GM18519 (cell line): ENCODE results near the gene OSBPL8.
A peak's percentile ranks its signal among the peaks of the same experiment; 100 is the strongest.
"Not testable (repeated sequence)": the region's sequence is repeated elsewhere in the genome, so short reads cannot be mapped to it uniquely, and the experiment has no call there.

Experiments
- ATAC-seq: cut with Tn5 transposase; IDR thresholded peaks from one replicate; pipeline ENCODE4 v1.9.1; 2021; ENCODE audit warnings: mild to moderate bottlenecking, moderate library complexity; ENCODE audit not compliant: unreplicated experiment, low FRiP score

The OSBPL8 gene

GRCh38 chr12:76480796-76481195 lies 78.8 kb downstream of the OSBPL8 start:
- ATAC-seq = no peak

GRCh38 chr12:76478045-76478444 lies 81.5 kb downstream of the OSBPL8 start:
- no peak for ATAC-seq

- not testable (repeated sequence) for ATAC-seq
Observed at GRCh38 chr12:76472862-76473261, 86.7 kb downstream of the OSBPL8 start.

GRCh38 chr12:76471579-76471978 lies 88.0 kb downstream of the OSBPL8 start:
- ATAC-seq = no peak

- ATAC-seq = no peak
Observed at GRCh38 chr12:76470028-76470939, 89.3 kb downstream of the OSBPL8 start.

GRCh38 chr12:76464631-76465166 lies 94.9 kb downstream of the OSBPL8 start:
- ATAC-seq = no peak

- ATAC-seq = no peak
Observed at GRCh38 chr12:76462668-76463224, 96.8 kb downstream of the OSBPL8 start.

- no peak for ATAC-seq
Observed at GRCh38 chr12:76460807-76461206, 98.8 kb downstream of the OSBPL8 start.

- ATAC-seq = no peak
Observed at GRCh38 chr12:76457818-76458217, 101.8 kb downstream of the OSBPL8 start.

- ATAC-seq = no peak
Observed at GRCh38 chr12:76457010-76457409, 102.6 kb downstream of the OSBPL8 start.

- peak; percentile 95 for ATAC-seq
Observed at GRCh38 chr12:76455582-76456345, 103.8 kb downstream of the OSBPL8 start.

- ATAC-seq = no peak
Observed at GRCh38 chr12:76451528-76451927, 108.0 kb downstream of the OSBPL8 start.

GRCh38 chr12:76450690-76451089 lies 108.9 kb downstream of the OSBPL8 start:
- no peak for ATAC-seq

GRCh38 chr12:76449993-76450392 lies 109.6 kb downstream of the OSBPL8 start:
- no peak for ATAC-seq

GRCh38 chr12:76449583-76449982 lies 110.0 kb downstream of the OSBPL8 start:
- no peak for ATAC-seq

- ATAC-seq = no peak
Observed at GRCh38 chr12:76449016-76449415, 110.6 kb downstream of the OSBPL8 start.

GRCh38 chr12:76446090-76446489 lies 113.5 kb downstream of the OSBPL8 start:
- no peak for ATAC-seq

- ATAC-seq = no peak
Observed at GRCh38 chr12:76445462-76445861, 114.1 kb downstream of the OSBPL8 start.

GRCh38 chr12:76444408-76444984 lies 115.1 kb downstream of the OSBPL8 start:
- no peak for ATAC-seq

- ATAC-seq = no peak
Observed at GRCh38 chr12:76441016-76441415, 118.6 kb downstream of the OSBPL8 start.

GRCh38 chr12:76432733-76433132 lies 126.8 kb downstream of the OSBPL8 start:
- ATAC-seq = no peak
